ENCODE data around the gene YTHDF1. TPM values are rescaled to one million over a fixed set of nuclear protein-coding genes. Genes with fewer than 3 reads are reported as not detected.

YTHDF1 gene
- total RNA-seq, 1 donor from 2014 or later, result 44.9 TPM

Small RNAs within 50 kb of the gene (microRNA-seq; reads per million reads assigned to microRNA genes)
- not detected for gene MIR124-3 (ENCODE audit: unreplicated experiment)
- gene MIR3196 (ENCODE audit: unreplicated experiment), result not detected

Other genes starting within 250 kb of the YTHDF1 start
- gene BHLHE23, start 209.2 kb downstream of the YTHDF1 start, total RNA-seq, result not detected in 2 replicates
- not detected in 2 replicates for gene BIRC7, start 19.8 kb upstream of the YTHDF1 start, total RNA-seq
- gene NKAIN4, start 38.3 kb upstream of the YTHDF1 start, total RNA-seq, result 0.62 TPM in 1 of 2 replicates, not detected in the other
- 116 and 119 TPM in 2 replicates for gene ARFGAP1, start 56.7 kb upstream of the YTHDF1 start, total RNA-seq
- not detected in 2 replicates for gene COL20A1, start 77.1 kb upstream of the YTHDF1 start, total RNA-seq
- not detected in 2 replicates for gene CHRNA4, start 145.2 kb upstream of the YTHDF1 start, total RNA-seq

Measured in osteocyte (in vitro differentiated cells).